HepG2 (cell line): ENCODE results near the gene PLB1. TPM values are rescaled to one million over a fixed set of nuclear protein-coding genes. Genes with fewer than 3 reads are reported as not detected.

Experiments
- ATAC-seq: fragments of 200-7000 bp; cut with Tn5 transposase; 3 replicates; pipeline ENCODE4 v1.9.1; 2020; ENCODE audit warnings: mild to moderate bottlenecking, moderate library complexity
- BruUV-seq: library from RNA; stranded (reverse); fragments of 400-500 nt; replicated peaks from 2 replicates; lab custom pipeline; 2021; lab: Mats Ljungman, UMichigan
- CTCF ChIA-PET: fragments of 300-600 bp; formaldehyde crosslinking; extraction: SDS; loops from one replicate; lab custom pipeline; 2021; ENCODE audit warnings: low total read pairs, inconsistent platforms, low intra/inter-chr PET ratio; lab: Yijun Ruan, JAX
- POLR2A ChIA-PET: fragments of 350-600 bp; sonication (Branson Sonifier 250); formaldehyde crosslinking; loops from one replicate; lab custom pipeline; 2020; ENCODE audit warnings: antibody characterized with exemption, inconsistent platforms; lab: Yijun Ruan, JAX
- DNase-seq: peaks from one replicate; pipeline ENCODE4 v3.0.0-alpha.2; 2015; ENCODE audit warnings: low spot score
- FAIRE-seq: peaks from 3 replicates; lab custom pipeline; 2011; peaks lifted over from hg19 to GRCh38; lab: Jason Lieb, UNC
- H2AFZ ChIP-seq: one replicate; pipeline ENCODE4 v1.6.1; 2011; ENCODE audit warnings: low read length, inconsistent platforms
- H3K27ac ChIP-seq: fragments of 300-600 bp; 3 replicates; pipeline ENCODE4 v1.8.0; 2011; ENCODE audit warnings: mixed run types, mild to moderate bottlenecking, mixed read lengths, low read length, inconsistent platforms; ENCODE audit not compliant: insufficient read depth; ENCODE audit errors: extremely low read length
- H3K27me3 ChIP-seq, 2 experiments: fragments of 200-600 bp in 1 of 2; 2 replicates in 1 of 2; 3 replicates in 1 of 2; pipeline versions ENCODE4 v1.6.0 to v1.8.0; 2011; ENCODE audit warnings: low read length in 2 of 2, mild to moderate bottlenecking in 2 of 2, moderate library complexity in 2 of 2, inconsistent platforms in 1 of 2; ENCODE audit not compliant: insufficient read depth in 2 of 2, control insufficient read depth in 1 of 2
- H3K36me3 ChIP-seq, 2 experiments: fragments of 200-600 bp in 1 of 2; replicated peaks in 1 of 2; 2 replicates in 1 of 2; 3 replicates in 1 of 2; pipeline versions ENCODE4 v1.5.1 to v1.8.0; 2011; ENCODE audit warnings: low read length in 2 of 2, inconsistent platforms in 1 of 2; ENCODE audit not compliant: insufficient read depth in 2 of 2, control insufficient read depth in 1 of 2
- H3K4me1 ChIP-seq: 2 replicates; pipeline ENCODE4 v1.5.1; 2012; ENCODE audit warnings: low read length, inconsistent platforms; ENCODE audit not compliant: insufficient read depth
- H3K4me2 ChIP-seq: 2 replicates; pipeline ENCODE4 v1.6.0; 2011; ENCODE audit warnings: low read depth, low read length, inconsistent platforms
- H3K4me3 ChIP-seq, 3 experiments: fragments of 200-600 bp in 1 of 3; sonication (generic), shearing (Covaris generic) in 1 of 3; replicated peaks in 1 of 3; 2 replicates each; pipeline ENCODE4 v1.5.1; 2011 to 2016; ENCODE audit warnings: low read length in 3 of 3, inconsistent platforms in 2 of 3, low read depth in 2 of 3, mild to moderate bottlenecking in 2 of 3, control low read depth in 1 of 3, mixed read lengths in 1 of 3; ENCODE audit not compliant: insufficient read depth in 1 of 3
- H3K79me2 ChIP-seq: one replicate; pipeline ENCODE4 v1.6.1; 2011; ENCODE audit warnings: low read length, inconsistent platforms; ENCODE audit not compliant: insufficient read depth
- H3K9ac ChIP-seq: 2 replicates; pipeline ENCODE4 v1.6.0; 2011; ENCODE audit warnings: mild to moderate bottlenecking, low read depth, low read length, inconsistent platforms; ENCODE audit not compliant: insufficient read depth
- H3K9me3 ChIP-seq: 2 replicates; pipeline ENCODE4 v1.5.1; 2012; ENCODE audit warnings: mild to moderate bottlenecking, low read length
- H4K20me1 ChIP-seq: 2 replicates; pipeline ENCODE4 v1.6.0; 2011; ENCODE audit warnings: inconsistent platforms, mild to moderate bottlenecking, low read length, moderate library complexity; ENCODE audit not compliant: insufficient read depth
- PAWR ChIP-seq: sonication (generic); formaldehyde crosslinking; IDR thresholded peaks from 2 replicates; pipeline ENCODE4 v1.4.0; 2020; ENCODE audit warnings: missing genetic modification reagents, mild to moderate bottlenecking, borderline replicate concordance
- SAP130 ChIP-seq: IDR thresholded peaks from 2 replicates; pipeline ENCODE4 v1.6.1; 2016; ENCODE audit warnings: low read depth
- THAP9 ChIP-seq: sonication (generic); formaldehyde crosslinking; IDR thresholded peaks from 2 replicates; pipeline ENCODE4; 2020; ENCODE audit warnings: missing genetic modification reagents, mild to moderate bottlenecking, borderline replicate concordance
- ZMAT3 ChIP-seq: sonication (generic); formaldehyde crosslinking; conservative IDR thresholded peaks from 2 replicates; pipeline ENCODE4 v1.7.0; 2021; ENCODE audit warnings: missing genetic modification reagents
- ZNF337 ChIP-seq: sonication (generic); formaldehyde crosslinking; IDR thresholded peaks from 2 replicates; pipeline ENCODE4 v1.5.1; 2020; ENCODE audit warnings: missing genetic modification reagents, low read depth, mild to moderate bottlenecking, borderline replicate concordance
- ZNF576 ChIP-seq: sonication (generic); formaldehyde crosslinking; IDR thresholded peaks from 2 replicates; pipeline ENCODE4 v1.4.0; 2020; ENCODE audit warnings: mild to moderate bottlenecking, missing genetic modification reagents
- ZNF883 ChIP-seq: sonication (generic); formaldehyde crosslinking; IDR thresholded peaks from 2 replicates; pipeline ENCODE4 v1.5.1; 2020; ENCODE audit warnings: mild to moderate bottlenecking, missing genetic modification reagents; ENCODE audit errors: not compliant biosample characterization
- WGBS: methylation state at CpG from one replicate; pipeline ENCODE4 v1.1.6; 2017; ENCODE audit warnings: low lambda C conversion rate; 5-methylcytosine and 5-hydroxymethylcytosine counted together
- in situ Hi-C: cut with HindIII; loops from 2 replicates; pipeline ENCODE4 v1.10.0; 2017; ENCODE audit warnings: low pct_unique_long_range_greater_than_20kb; ENCODE audit not compliant: extremely low pct_ligation_motif_present
- intact Hi-C: fragments of 100-400 bp; cut with micrococcal nuclease; formaldehyde crosslinking; loops from one replicate; pipeline ENCODE4 v1.10.0; 2022; ENCODE audit not compliant: unreplicated experiment
- polyA plus RNA-seq, 8 experiments: library from polyadenylated mRNA; depleted of rRNA in 3 of 8; stranded (reverse) in 7 of 8; unstranded in 1 of 8; fragments of >200 nt; fragmentation: Illumina TruSeq in 4 of 8; extraction: Trizol in 4 of 8; gene quantifications; 2 replicates each; pipeline versions ENCODE4 v1.2.1 to v1.2.3, GENCODE V29; 2011 to 2016; ENCODE audit warnings: low read depth in 4 of 8, missing spikeins in 1 of 8, mixed read lengths in 1 of 8; ENCODE audit not compliant: insufficient read depth in 1 of 8
- total RNA-seq, 5 experiments: library from RNA; depleted of rRNA; stranded (reverse); fragments of >200 nt; fragmentation: Illumina TruSeq; extraction: Trizol; gene quantifications; 2 replicates each; pipeline ENCODE4 v1.2.3, GENCODE V29; 2016; ENCODE audit warnings: low read depth in 1 of 5
- TF ChIP-seq, protein P1 (sequence below): sonication (generic); formaldehyde crosslinking; conservative IDR thresholded peaks from 2 replicates; pipeline ENCODE4 v1.4.0; 2020; ENCODE audit warnings: mild to moderate bottlenecking, missing genetic modification reagents, moderate library complexity
- TF ChIP-seq, protein P2 (sequence below): sonication (generic); formaldehyde crosslinking; IDR thresholded peaks from 2 replicates; pipeline ENCODE4 v1.8.0; 2022; ENCODE audit warnings: mild to moderate bottlenecking, missing genetic modification reagents, moderate library complexity
- TF ChIP-seq, protein P3 (sequence below): sonication (generic); formaldehyde crosslinking; conservative IDR thresholded peaks from 2 replicates; pipeline ENCODE4 v1.4.0; 2020; ENCODE audit warnings: missing genetic modification reagents

The PLB1 gene
- total and polyA plus RNA-seq, 2 of the 13 experiments (the other 11 are each of a cell fraction or from before 2014, with no cell fraction given): 0.20 to 1.8 TPM

GRCh38 chr2:28515176-28515751 is 19.4 kb downstream of the PLB1 start (continued):
- TF ChIP-seq PAWR (CRISPR knock-in tag): no peak

- 0% methylated on average over 1 of the region's 1 CpG for WGBS
- DNase-seq: no peak
- H3K79me2 ChIP-seq: no peaks in the 10 kb centered on the region
- peaks cover 0 to 20% of the 10 kb centered on the region in 2 experiments; a peak in 2 of 5 replicates for H3K27me3 ChIP-seq
- no peak for ATAC-seq
- intact Hi-C loops: no loop called here
- no peak overlapping the region for H2AFZ ChIP-seq
- H3K9me3 ChIP-seq: no peaks in the 10 kb centered on the region
- no peak overlapping the region for H3K27ac ChIP-seq
- H3K4me2 ChIP-seq: no peak overlapping the region
- H3K9ac ChIP-seq: no peak overlapping the region
- in situ Hi-C loops: no loop called here
- H4K20me1 ChIP-seq: no peaks in the 10 kb centered on the region
- no peaks in the 10 kb centered on the region for H3K36me3 ChIP-seq
- no peak for FAIRE-seq
- no peak overlapping the region for H3K4me3 ChIP-seq
- BruUV-seq: no TSS peak
- no peaks in the 10 kb centered on the region for H3K4me1 ChIP-seq
- ChIA-PET POLR2A (no interaction called here), CTCF (no interaction called here)
- TF ChIP-seq THAP9 (CRISPR knock-in tag) (no peak), SAP130 (CRISPR knock-in tag) (no peak), ZNF576 (no peak), ZMAT3 (no peak), ZNF883 (no peak), ZNF337 (no peak)
- TF ChIP-seq, protein P1, sequence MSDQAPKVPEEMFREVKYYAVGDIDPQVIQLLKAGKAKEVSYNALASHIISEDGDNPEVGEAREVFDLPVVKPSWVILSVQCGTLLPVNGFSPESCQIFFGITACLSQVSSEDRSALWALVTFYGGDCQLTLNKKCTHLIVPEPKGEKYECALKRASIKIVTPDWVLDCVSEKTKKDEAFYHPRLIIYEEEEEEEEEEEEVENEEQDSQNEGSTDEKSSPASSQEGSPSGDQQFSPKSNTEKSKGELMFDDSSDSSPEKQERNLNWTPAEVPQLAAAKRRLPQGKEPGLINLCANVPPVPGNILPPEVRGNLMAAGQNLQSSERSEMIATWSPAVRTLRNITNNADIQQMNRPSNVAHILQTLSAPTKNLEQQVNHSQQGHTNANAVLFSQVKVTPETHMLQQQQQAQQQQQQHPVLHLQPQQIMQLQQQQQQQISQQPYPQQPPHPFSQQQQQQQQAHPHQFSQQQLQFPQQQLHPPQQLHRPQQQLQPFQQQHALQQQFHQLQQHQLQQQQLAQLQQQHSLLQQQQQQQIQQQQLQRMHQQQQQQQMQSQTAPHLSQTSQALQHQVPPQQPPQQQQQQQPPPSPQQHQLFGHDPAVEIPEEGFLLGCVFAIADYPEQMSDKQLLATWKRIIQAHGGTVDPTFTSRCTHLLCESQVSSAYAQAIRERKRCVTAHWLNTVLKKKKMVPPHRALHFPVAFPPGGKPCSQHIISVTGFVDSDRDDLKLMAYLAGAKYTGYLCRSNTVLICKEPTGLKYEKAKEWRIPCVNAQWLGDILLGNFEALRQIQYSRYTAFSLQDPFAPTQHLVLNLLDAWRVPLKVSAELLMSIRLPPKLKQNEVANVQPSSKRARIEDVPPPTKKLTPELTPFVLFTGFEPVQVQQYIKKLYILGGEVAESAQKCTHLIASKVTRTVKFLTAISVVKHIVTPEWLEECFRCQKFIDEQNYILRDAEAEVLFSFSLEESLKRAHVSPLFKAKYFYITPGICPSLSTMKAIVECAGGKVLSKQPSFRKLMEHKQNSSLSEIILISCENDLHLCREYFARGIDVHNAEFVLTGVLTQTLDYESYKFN (CRISPR knock-in tag): no peak
- TF ChIP-seq, protein P2, sequence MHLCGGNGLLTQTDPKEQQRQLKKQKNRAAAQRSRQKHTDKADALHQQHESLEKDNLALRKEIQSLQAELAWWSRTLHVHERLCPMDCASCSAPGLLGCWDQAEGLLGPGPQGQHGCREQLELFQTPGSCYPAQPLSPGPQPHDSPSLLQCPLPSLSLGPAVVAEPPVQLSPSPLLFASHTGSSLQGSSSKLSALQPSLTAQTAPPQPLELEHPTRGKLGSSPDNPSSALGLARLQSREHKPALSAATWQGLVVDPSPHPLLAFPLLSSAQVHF (CRISPR knock-in tag): no peak
- TF ChIP-seq, protein P3, sequence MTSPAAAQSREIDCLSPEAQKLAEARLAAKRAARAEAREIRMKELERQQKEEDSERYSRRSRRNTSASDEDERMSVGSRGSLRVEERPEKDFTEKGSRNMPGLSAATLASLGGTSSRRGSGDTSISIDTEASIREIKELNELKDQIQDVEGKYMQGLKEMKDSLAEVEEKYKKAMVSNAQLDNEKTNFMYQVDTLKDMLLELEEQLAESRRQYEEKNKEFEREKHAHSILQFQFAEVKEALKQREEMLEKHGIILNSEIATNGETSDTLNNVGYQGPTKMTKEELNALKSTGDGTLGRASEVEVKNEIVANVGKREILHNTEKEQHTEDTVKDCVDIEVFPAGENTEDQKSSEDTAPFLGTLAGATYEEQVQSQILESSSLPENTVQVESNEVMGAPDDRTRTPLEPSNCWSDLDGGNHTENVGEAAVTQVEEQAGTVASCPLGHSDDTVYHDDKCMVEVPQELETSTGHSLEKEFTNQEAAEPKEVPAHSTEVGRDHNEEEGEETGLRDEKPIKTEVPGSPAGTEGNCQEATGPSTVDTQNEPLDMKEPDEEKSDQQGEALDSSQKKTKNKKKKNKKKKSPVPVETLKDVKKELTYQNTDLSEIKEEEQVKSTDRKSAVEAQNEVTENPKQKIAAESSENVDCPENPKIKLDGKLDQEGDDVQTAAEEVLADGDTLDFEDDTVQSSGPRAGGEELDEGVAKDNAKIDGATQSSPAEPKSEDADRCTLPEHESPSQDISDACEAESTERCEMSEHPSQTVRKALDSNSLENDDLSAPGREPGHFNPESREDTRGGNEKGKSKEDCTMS (CRISPR knock-in tag): no peak
Observed at GRCh38 chr2:28516430-28516829, 20.6 kb downstream of the PLB1 start.
